ENCODE data around the gene APC.

Gene APC

GRCh38 chr5:112823656-112824055, 86.0 kb downstream of the APC start:
- Histone ChIP-seq H2AFZ (no peak overlapping the region), H3K4me3 (ENCODE audit: low read depth, low read length) (no peak overlapping the region), H3K79me2 (no peaks in the 10 kb centered on the region), H3K4me2 (ENCODE audit: low read length) (no peak overlapping the region), H3K9ac (no peak overlapping the region), H3K9me3 (ENCODE audit: control insufficient read depth, low read length) (no peaks in the 10 kb centered on the region), H3K27ac (no peak overlapping the region), H3K36me3 (ENCODE audit: control insufficient read depth, insufficient read depth, low read length) (no peaks in the 10 kb centered on the region), H3K27me3 (ENCODE audit: control insufficient read depth, insufficient read depth, low read length) (no peaks in the 10 kb centered on the region), H3K4me1 (no peaks in the 10 kb centered on the region)
- no peak for TF ChIP-seq CTCF (IDR thresholded peaks at IDR 0.05)

GRCh38 chr5:112824197-112824596, 86.5 kb downstream of the APC start:
- Histone ChIP-seq H3K27ac (no peak overlapping the region), H3K9me3 (ENCODE audit: control insufficient read depth, low read length) (no peaks in the 10 kb centered on the region), H3K79me2 (no peaks in the 10 kb centered on the region), H3K36me3 (ENCODE audit: control insufficient read depth, insufficient read depth, low read length) (no peaks in the 10 kb centered on the region), H3K4me1 (no peaks in the 10 kb centered on the region), H3K4me3 (ENCODE audit: low read depth, low read length) (no peak overlapping the region), H3K4me2 (ENCODE audit: low read length) (no peak overlapping the region), H3K9ac (no peak overlapping the region), H2AFZ (no peak overlapping the region), H3K27me3 (ENCODE audit: control insufficient read depth, insufficient read depth, low read length) (no peaks in the 10 kb centered on the region)
- no peak for TF ChIP-seq CTCF (IDR thresholded peaks at IDR 0.05)

DNA sequence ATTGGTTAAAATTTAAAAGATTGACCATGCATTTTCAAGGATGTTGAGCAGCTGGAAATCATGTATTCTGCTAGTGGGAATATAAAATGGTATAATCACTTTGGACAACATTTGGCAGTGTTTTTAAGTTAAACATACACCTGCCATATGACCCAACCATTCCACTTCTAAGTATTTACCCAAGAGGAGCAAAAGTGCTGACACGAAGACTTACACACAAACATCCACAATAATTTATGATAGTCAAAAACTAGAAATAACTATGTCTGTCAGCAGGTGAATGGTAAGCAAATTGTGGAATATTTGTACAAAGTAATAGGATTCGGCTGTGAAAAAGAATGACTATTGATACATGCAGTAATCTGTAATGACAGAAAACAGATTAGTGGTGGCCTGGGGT, 92.7 kb downstream of the APC start:
- H2AFZ ChIP-seq, result no peak overlapping the region
- no peaks in the 10 kb centered on the region for H3K27me3 ChIP-seq (ENCODE audit: control insufficient read depth, insufficient read depth, low read length)
- H3K79me2 ChIP-seq, result no peaks in the 10 kb centered on the region
- no peak overlapping the region for H3K9ac ChIP-seq
- no peaks in the 10 kb centered on the region for H3K36me3 ChIP-seq (ENCODE audit: control insufficient read depth, insufficient read depth, low read length)
- no peaks in the 10 kb centered on the region for H3K4me1 ChIP-seq
- no peak overlapping the region for H3K4me2 ChIP-seq (ENCODE audit: low read length)
- H3K27ac ChIP-seq, result no peak overlapping the region
- no peaks in the 10 kb centered on the region for H3K9me3 ChIP-seq (ENCODE audit: control insufficient read depth, low read length)
- TF ChIP-seq CTCF (IDR thresholded peaks at IDR 0.05), result no peak
- no peak overlapping the region for H3K4me3 ChIP-seq (ENCODE audit: low read depth, low read length)

DNA sequence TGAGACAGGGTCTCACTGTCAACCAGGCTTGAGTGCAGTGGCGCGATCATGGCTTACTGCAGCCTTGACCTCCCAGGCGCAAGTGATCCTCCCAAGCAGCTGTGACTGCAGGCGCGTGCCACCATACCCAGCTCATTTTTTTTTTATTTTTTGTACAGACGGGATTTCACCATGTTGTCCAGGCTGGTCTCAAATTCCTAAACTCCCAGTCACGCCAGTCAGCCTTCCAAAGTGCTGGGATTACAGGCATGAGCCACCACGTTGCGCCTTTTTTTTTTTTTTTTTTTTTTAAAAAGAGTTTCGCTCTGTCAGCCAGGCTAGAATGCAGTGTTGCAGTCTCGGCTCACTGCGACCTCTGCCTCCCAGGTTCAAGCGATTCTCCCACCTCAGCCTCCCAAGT, 96.3 kb downstream of the APC start:
- no peaks in the 10 kb centered on the region for H3K4me1 ChIP-seq
- no peak for TF ChIP-seq CTCF (IDR thresholded peaks at IDR 0.05)

GRCh38 chr5:112844489-112844888, 106.8 kb downstream of the APC start:
- Histone ChIP-seq H3K9ac (no peak overlapping the region), H3K79me2 (no peaks in the 10 kb centered on the region), H3K4me1 (peaks cover 20% of the 10 kb centered on the region), H3K36me3 (ENCODE audit: control insufficient read depth, insufficient read depth, low read length) (no peaks in the 10 kb centered on the region), H3K27me3 (ENCODE audit: control insufficient read depth, insufficient read depth, low read length) (no peaks in the 10 kb centered on the region), H3K27ac (no peak overlapping the region), H3K4me2 (ENCODE audit: low read length) (no peak overlapping the region), H3K4me3 (ENCODE audit: low read depth, low read length) (no peak overlapping the region), H3K9me3 (ENCODE audit: control insufficient read depth, low read length) (no peaks in the 10 kb centered on the region), H2AFZ (no peak overlapping the region)
- TF ChIP-seq CTCF (IDR thresholded peaks at IDR 0.05), result no peak

More for the DNA sequence above, 96.3 kb downstream of the APC start:
- no peak overlapping the region for H3K4me3 ChIP-seq (ENCODE audit: low read depth, low read length)
- H3K79me2 ChIP-seq, result no peaks in the 10 kb centered on the region
- H3K9ac ChIP-seq, result no peak overlapping the region
- no peak overlapping the region for H2AFZ ChIP-seq
- H3K27me3 ChIP-seq (ENCODE audit: control insufficient read depth, insufficient read depth, low read length), result no peaks in the 10 kb centered on the region
- H3K27ac ChIP-seq, result no peak overlapping the region
- H3K4me2 ChIP-seq (ENCODE audit: low read length), result no peak overlapping the region
- H3K9me3 ChIP-seq (ENCODE audit: control insufficient read depth, low read length), result no peaks in the 10 kb centered on the region
- no peaks in the 10 kb centered on the region for H3K36me3 ChIP-seq (ENCODE audit: control insufficient read depth, insufficient read depth, low read length)

Measured in parathyroid adenoma (tissue), 2 donors.